Stimulated activated CD4-positive, alpha-beta T cell treated with anti-CD3 and anti-CD28 coated beads, TNF-alpha, amount 100 ng/mL, for 48 hours (primary cell): ENCODE results near the gene RUBCNL.
"Not testable (repeated sequence)": the region's sequence is repeated elsewhere in the genome, so short reads cannot be mapped to it uniquely, and the experiment has no call there.

Experiments used
- DNase-seq, 3 donors: peaks; one replicate each; pipeline ENCODE4 v3.0.0-alpha.2; 2020; ENCODE audit warnings: low read depth in 3 of 3

The RUBCNL gene

GRCh38 chr13:46374710-46375109, 12.3 kb downstream of the RUBCNL start:
- DNase-seq = no peak

DNA sequence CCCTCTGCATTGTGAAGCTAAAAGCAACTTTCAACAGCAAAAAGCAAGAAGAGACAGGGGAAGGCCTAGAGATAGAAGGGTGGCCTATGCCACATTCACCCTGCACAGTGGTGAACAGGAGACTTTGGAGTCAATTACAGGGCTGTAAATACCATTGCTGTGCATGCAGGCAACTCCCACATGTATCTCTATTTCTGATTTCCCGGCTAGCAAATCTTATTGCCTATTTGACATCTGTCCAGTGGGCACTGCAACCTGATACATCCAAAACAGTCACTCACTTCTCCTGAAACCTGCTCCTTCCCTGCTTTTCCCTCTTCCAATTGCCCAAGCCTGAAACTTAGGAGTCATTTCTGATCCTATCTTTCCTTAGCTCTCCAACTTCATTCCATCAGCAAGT, 13.4 kb downstream of the RUBCNL start:
- DNase-seq = no peak

DNA sequence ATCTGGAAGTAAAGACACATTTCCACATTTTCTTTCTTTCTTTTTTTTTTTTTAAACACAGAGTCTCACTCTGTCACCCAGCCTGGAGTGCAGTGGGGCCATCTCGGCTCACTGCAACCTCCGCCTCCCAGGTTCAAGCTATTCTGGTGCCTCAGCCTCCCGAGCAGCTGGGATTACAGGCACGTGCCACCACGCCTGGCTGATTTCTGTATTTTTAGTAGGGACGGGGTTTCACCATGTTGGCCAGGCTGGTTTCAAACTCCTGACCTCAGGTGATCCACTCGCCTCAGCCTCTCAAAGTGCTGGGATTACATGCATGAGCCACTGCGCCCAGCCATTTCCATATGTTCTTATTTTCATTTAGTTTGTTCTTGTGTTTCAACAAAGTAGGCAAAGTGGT, 14.1 kb downstream of the RUBCNL start:
- not testable (repeated sequence) for DNase-seq

GRCh38 chr13:46372071-46372470, 15.0 kb downstream of the RUBCNL start:
- no peak for DNase-seq

GRCh38 chr13:46369506-46370277, 17.4 kb downstream of the RUBCNL start:
- DNase-seq = no peak

- DNase-seq = no peak
These were observed 19.3 kb downstream of the RUBCNL start for GRCh38 chr13:46367617-46368327.

GRCh38 chr13:46361276-46361934, 25.6 kb downstream of the RUBCNL start:
- no peak for DNase-seq

GRCh38 chr13:46360604-46361003, 26.4 kb downstream of the RUBCNL start:
- no peak for DNase-seq

DNA sequence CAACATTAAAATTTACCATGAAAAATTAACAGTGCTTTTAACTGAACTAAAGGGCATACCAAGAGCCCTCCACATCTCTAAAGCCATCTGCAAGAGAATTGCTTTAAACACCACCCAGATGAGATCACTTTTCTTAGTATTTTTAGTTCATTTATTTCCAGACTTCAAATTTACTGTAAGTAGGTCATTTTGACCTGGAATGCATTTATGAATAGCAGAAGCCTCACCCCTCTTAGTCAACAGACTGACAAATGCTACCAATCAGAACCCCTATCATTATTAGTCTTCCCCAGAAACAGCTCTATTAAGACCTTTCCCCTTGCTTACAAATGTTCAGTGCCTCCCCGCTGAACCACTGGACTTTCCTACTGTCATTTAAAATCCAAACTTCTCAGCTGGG, 27.3 kb downstream of the RUBCNL start:
- no peak for DNase-seq

DNA sequence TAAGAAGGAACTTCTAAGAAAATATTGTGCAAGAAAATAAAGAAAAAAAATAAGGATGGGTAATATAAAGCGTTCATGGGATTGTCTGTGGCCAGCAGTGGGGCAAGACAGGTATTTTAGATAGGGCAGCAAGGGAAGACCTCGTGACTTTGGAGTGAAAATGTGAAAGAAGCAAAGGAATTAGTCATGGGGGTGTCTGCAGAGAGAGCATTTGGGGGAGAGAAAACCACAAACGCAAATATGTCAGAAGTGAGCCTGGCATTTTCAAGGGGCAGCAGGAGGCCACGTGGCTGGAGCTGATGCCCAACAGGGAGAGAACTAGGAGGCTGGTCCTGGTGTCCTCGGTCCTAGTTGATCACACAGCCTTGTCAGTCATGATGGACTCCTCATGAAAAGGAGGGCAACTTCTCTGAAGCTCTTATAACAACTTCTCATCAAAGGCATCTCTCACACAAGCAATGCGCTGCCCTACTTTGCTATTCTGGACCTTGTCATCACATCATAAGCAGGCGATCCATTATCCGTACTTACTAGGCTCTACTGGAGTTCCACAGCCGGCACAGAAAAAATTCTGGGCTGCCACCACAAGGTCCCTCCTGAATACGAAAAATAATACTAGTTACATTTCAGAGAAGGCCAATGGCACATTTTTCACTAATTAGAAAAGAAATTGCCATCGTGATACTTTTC, 31.0 kb downstream of the RUBCNL start:
- DNase-seq = no peak

- no peak for DNase-seq
These were observed 32.0 kb downstream of the RUBCNL start for GRCh38 chr13:46355088-46355468.

GRCh38 chr13:46354156-46355087, 32.6 kb downstream of the RUBCNL start:
- DNase-seq = no peak

GRCh38 chr13:46352805-46353204, 34.2 kb downstream of the RUBCNL start:
- DNase-seq = no peak

DNA sequence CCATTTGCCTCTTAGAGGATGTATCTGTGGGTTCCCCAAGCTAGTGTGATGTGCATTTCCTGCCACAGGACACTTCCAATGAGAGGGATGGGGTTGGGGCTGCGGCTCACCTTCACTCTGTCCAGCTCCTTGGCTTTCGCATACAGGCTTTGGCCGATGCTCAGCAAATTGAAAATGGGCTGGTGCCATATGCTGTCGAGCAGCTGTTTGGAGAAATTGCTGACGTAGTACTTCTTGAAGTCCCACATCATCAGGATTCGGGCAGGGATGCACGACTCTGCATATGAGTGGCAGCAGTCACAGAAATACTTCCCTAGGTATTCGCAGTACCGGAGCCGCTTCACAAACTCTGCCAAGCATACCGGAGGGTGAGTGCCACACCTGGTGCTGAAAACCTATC, 37.0 kb downstream of the RUBCNL start:
- DNase-seq = no peak

GRCh38 chr13:46348961-46349360, 38.1 kb downstream of the RUBCNL start:
- DNase-seq = no peak

GRCh38 chr13:46347277-46347676, 39.8 kb downstream of the RUBCNL start:
- no peak for DNase-seq

GRCh38 chr13:46345866-46346265, 41.2 kb downstream of the RUBCNL start:
- DNase-seq = no peak

- DNase-seq = no peak
These were observed 41.7 kb downstream of the RUBCNL start for GRCh38 chr13:46345398-46345797.

DNA sequence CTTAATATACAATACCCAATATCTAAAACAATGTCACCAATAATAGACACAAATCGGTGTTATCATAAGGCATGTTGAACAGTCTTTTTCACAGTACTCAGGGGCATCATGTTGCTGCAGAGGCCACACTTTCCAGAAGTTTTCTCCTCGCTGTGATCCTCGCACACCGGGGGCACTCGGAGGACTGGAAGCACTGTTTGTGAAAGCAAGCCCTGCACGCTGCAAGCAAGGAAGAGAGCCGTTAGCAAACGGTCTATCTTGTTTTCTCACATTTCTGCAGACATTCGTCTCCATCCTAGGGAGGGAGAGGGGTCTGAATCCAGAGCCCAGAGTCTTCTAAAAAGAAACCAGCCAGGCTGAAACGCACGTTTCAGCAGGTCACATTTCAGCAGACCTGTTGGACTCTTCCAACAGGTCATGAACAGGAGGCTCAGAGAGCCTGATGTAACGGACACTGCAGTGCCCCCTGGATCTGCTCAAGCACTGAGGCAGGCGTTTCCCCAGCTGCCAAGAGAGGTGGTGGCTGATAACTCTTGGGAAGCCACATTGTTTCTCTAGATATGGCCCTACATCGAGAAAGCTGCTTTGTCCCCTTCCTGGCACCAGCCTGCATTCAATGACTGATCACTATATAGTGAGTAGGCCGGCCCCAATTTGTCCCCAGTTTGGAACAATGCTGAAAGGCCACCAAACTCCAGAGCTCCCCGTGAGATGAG, 43.6 kb downstream of the RUBCNL start:
- DNase-seq = no peak

DNA sequence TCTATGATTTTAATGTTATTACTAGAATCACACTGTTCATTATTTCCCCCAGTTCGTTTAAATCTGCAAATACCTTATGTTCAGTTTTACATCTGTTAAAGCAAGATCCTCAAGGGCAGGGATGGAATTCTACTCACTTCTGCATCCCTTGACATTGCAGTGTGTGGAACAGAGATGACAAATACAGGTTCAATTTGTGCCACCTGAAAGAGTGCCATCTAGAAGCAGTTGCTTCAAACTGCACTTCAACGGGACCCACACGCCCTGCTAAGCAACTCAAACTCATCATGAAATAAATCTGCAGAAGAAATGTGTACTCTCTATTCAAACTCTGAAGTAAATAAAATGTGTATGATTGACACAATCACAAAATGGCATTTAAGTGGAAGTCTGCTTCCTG, 44.5 kb downstream of the RUBCNL start:
- no peak for DNase-seq
